C4-2B (cell line): ENCODE measurements around the gene PPTC7.

Experiments used
- ZFX ChIP-seq: fragments of 450-650 bp; IDR thresholded peaks from 2 replicates; pipeline ENCODE4 v1.6.1; 2017
- TF ChIP-seq, protein P1 (sequence below): fragments of 450-650 bp; conservative IDR thresholded peaks from 2 replicates; pipeline ENCODE4 v1.5.1; 2017; ENCODE audit warnings: mild to moderate bottlenecking

DNA sequence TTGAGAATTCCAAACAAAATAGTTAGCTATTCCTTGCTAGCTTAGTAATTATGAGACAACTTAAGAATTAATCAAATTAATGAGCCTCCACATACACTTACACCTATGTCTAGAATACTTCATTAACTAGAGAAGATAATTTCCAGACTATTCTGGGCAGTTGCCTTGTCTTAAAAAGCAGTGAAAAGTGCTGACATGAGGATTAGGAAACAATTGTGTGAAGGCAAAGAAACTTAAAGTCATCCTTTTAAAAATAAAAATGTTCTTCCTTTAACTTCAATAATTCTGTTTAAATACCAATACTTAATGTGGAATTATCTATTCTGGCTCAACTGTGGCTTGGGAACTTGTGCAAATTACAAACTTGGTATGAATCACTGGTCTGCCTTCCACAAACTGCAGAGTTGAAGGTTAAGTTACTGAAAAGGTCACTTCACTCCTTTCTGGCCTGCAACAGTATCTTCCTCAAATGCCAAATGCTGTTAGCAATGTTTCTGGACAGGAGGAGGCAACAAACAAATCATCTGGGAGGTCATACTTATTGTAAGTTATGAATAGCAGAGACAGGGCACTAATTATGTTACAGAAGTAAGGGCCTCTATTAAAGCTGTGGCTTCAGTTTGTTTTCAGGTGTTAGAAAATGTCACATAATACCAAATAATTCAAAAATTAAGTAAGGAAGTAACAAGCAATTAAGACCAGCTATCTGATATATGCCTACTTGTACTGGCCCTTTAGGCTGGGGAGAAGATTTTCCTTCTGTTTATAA lies 19.2 kb downstream of the PPTC7 start:
- TF ChIP-seq, protein P1, sequence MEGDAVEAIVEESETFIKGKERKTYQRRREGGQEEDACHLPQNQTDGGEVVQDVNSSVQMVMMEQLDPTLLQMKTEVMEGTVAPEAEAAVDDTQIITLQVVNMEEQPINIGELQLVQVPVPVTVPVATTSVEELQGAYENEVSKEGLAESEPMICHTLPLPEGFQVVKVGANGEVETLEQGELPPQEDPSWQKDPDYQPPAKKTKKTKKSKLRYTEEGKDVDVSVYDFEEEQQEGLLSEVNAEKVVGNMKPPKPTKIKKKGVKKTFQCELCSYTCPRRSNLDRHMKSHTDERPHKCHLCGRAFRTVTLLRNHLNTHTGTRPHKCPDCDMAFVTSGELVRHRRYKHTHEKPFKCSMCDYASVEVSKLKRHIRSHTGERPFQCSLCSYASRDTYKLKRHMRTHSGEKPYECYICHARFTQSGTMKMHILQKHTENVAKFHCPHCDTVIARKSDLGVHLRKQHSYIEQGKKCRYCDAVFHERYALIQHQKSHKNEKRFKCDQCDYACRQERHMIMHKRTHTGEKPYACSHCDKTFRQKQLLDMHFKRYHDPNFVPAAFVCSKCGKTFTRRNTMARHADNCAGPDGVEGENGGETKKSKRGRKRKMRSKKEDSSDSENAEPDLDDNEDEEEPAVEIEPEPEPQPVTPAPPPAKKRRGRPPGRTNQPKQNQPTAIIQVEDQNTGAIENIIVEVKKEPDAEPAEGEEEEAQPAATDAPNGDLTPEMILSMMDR: no peak
- no peak for TF ChIP-seq ZFX
